ENCODE results near the gene PHETA1. TPM values are rescaled to one million over a fixed set of nuclear protein-coding genes. Genes with fewer than 3 reads are reported as not detected.

Gene PHETA1
- total and polyA plus RNA-seq, 2 experiments from 2014 or later = 5.3 to 12.9 TPM

DNA sequence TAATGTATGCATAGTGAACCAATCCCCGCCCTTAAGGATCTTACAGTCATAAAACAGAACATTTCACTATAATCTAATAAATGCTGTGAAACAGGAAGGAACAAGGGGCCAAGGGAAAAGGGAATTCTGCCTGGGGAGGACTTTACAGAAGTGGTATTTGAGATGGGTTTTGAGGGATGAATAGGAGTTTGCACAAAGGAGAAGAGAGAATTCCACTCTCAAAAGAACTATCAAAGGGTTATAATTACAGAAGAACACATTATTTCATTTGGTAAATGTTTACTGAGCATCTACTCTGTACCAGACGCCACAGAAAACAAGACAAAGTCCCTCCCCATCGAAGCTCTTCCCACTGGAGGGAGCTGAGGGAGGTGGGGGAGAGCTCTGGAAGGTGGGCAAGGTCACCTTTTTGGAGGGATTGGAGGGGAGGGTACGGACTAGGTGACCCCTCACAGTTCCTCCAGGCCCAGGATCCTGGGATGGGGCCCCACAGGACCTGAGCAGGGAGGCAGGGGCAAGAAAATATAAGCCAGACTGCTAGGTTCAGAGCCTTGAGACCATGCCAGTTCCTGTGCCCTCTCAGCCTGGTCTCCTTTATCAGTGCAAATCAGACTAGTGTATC lies 24.5 kb downstream of the PHETA1 start:
- Histone ChIP-seq H3K79me2 (replicated peaks; ENCODE audit: insufficient read depth) (no peaks in the 10 kb centered on the region), H3K27me3 (ENCODE audit: insufficient read depth) (no peaks in the 10 kb centered on the region), H3K4me3 (no peak overlapping the region), H4K20me1 (replicated peaks; ENCODE audit: insufficient read depth) (no peaks in the 10 kb centered on the region), H3K9me2 (ENCODE audit: insufficient read depth) (no peaks in the 10 kb centered on the region), H3F3A (replicated peaks; ENCODE audit: low read depth) (no peaks in the 10 kb centered on the region), H3K36me3 (ENCODE audit: insufficient read depth) (peaks cover 3% of the 10 kb centered on the region; the same call in 1 of the 2 replicates), H2AFZ (no peak overlapping the region), H3K27ac (ENCODE audit: low read depth) (no peak overlapping the region), H3K4me2 (no peak overlapping the region), H3K4me1 (ENCODE audit: insufficient read depth) (peaks cover 3% of the 10 kb centered on the region)
- Mint-ChIP-seq H3K4me1 (peaks cover 2% of the 10 kb centered on the region; the same call in 2 of the 3 replicates), H3K4me3 (no peak overlapping the region), H3K36me3 (ENCODE audit: low read depth) (peaks cover 23% of the 10 kb centered on the region), H3K9me3 (peaks cover 25% of the 10 kb centered on the region), H3K27me3 (ENCODE audit: insufficient read depth, low read depth, poor library complexity) (peaks cover 5% of the 10 kb centered on the region), H3K27ac (no peak overlapping the region)
- no peak for DNase-seq (ENCODE audit: low spot score)
- TF ChIP-seq ZNF462 (CRISPR knock-in tag; IDR thresholded peaks at IDR 0.05) = no peak
- TF ChIP-seq EZH2 (IDR thresholded peaks at IDR 0.05; ENCODE audit: low read depth, unreplicated experiment) = no peak
- TF ChIP-seq NANOG (IDR thresholded peaks at IDR 0.05; ENCODE audit: borderline replicate concordance) = no peak
- TF ChIP-seq STAT1 (IDR thresholded peaks at IDR 0.05; ENCODE audit: unreplicated experiment) = no peak
- no peak for TF ChIP-seq ZNF331 (CRISPR knock-in tag; IDR thresholded peaks at IDR 0.05; ENCODE audit: low read depth)
- no peak for TF ChIP-seq POLR2AphosphoS5 (IDR thresholded peaks at IDR 0.05; ENCODE audit: low read depth)
- TF ChIP-seq, protein P1, sequence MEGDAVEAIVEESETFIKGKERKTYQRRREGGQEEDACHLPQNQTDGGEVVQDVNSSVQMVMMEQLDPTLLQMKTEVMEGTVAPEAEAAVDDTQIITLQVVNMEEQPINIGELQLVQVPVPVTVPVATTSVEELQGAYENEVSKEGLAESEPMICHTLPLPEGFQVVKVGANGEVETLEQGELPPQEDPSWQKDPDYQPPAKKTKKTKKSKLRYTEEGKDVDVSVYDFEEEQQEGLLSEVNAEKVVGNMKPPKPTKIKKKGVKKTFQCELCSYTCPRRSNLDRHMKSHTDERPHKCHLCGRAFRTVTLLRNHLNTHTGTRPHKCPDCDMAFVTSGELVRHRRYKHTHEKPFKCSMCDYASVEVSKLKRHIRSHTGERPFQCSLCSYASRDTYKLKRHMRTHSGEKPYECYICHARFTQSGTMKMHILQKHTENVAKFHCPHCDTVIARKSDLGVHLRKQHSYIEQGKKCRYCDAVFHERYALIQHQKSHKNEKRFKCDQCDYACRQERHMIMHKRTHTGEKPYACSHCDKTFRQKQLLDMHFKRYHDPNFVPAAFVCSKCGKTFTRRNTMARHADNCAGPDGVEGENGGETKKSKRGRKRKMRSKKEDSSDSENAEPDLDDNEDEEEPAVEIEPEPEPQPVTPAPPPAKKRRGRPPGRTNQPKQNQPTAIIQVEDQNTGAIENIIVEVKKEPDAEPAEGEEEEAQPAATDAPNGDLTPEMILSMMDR (conservative IDR thresholded peaks at IDR 0.05; ENCODE audit: low read depth in 2 of 2) = no peak
- TF ChIP-seq EZH2phosphoT487 (IDR thresholded peaks at IDR 0.05; ENCODE audit: unreplicated experiment) = no peak
- no peak for ATAC-seq

Data from GM23338 (cell line).